Neural progenitor cell (in vitro differentiated cells): ENCODE measurements around the gene RPTOR. TPM values are rescaled to one million over a fixed set of nuclear protein-coding genes. Genes with fewer than 3 reads are reported as not detected.

Experiments used
- DNase-seq: peaks from one replicate; pipeline ENCODE4 v3.0.0-alpha.2; 2016; ENCODE audit warnings: low spot score
- H2AFZ ChIP-seq: fragments of 200-600 bp; sonication (generic); replicated peaks from 2 replicates; pipeline ENCODE4 v1.6.1; 2016; ENCODE audit warnings: antibody characterized with exemption
- H3F3A ChIP-seq: fragments of 200-600 bp; sonication (generic); 2 replicates; pipeline ENCODE4 v1.6.1; 2016; ENCODE audit warnings: antibody characterized with exemption, low read depth
- H3K27ac ChIP-seq: fragments of 200-600 bp; sonication (generic); 2 replicates; pipeline ENCODE4 v1.5.1; 2016; ENCODE audit warnings: mild to moderate bottlenecking
- H3K27me3 ChIP-seq: fragments of 200-600 bp; sonication (generic); 2 replicates; pipeline ENCODE4 v1.6.1; 2016; ENCODE audit warnings: mild to moderate bottlenecking, moderate library complexity
- H3K36me3 ChIP-seq: fragments of 200-600 bp; sonication (generic); 2 replicates; pipeline ENCODE4 v1.5.1; 2016
- H3K4me1 ChIP-seq: fragments of 200-600 bp; sonication (generic); 2 replicates; pipeline ENCODE4 v1.6.1; 2016; ENCODE audit warnings: mixed run types
- H3K4me2 ChIP-seq: fragments of 200-600 bp; sonication (generic); 2 replicates; pipeline ENCODE4 v1.6.1; 2016
- H3K4me3 ChIP-seq: fragments of 200-600 bp; sonication (generic); 2 replicates; pipeline ENCODE4 v1.5.1; 2016
- H3K79me2 ChIP-seq: fragments of 200-600 bp; sonication (generic); 2 replicates; pipeline ENCODE4 v1.6.1; 2016; ENCODE audit warnings: low read depth
- H3K9ac ChIP-seq: fragments of 200-600 bp; sonication (generic); 2 replicates; pipeline ENCODE4 v1.6.1; 2016
- H3K9me3 ChIP-seq: fragments of 200-600 bp; sonication (generic); 2 replicates; pipeline ENCODE4 v1.5.1; 2016; ENCODE audit warnings: low read depth
- H4K20me1 ChIP-seq: fragments of 200-600 bp; sonication (generic); 2 replicates; pipeline ENCODE4 v1.6.1; 2016; ENCODE audit warnings: low read depth
- H3K27ac Mint-ChIP-seq: 3 replicates; pipeline ENCODE4 v1.8.0; 2021; ENCODE audit warnings: mixed read lengths
- H3K27me3 Mint-ChIP-seq: 2 replicates; pipeline ENCODE4 v1.8.0; 2022; ENCODE audit warnings: low read depth, mild to moderate bottlenecking, inconsistent platforms, moderate library complexity, mixed read lengths; ENCODE audit not compliant: insufficient read depth
- H3K36me3 Mint-ChIP-seq: 3 replicates; pipeline ENCODE4 v1.8.0; 2021; ENCODE audit warnings: mixed read lengths
- H3K4me1 Mint-ChIP-seq: 3 replicates; pipeline ENCODE4 v1.8.0; 2021; ENCODE audit warnings: mixed read lengths
- H3K4me3 Mint-ChIP-seq: 3 replicates; pipeline ENCODE4 v1.8.0; 2021; ENCODE audit warnings: mild to moderate bottlenecking, moderate library complexity, mixed read lengths
- H3K9me3 Mint-ChIP-seq: 3 replicates; pipeline ENCODE4 v1.8.0; 2020; ENCODE audit warnings: mixed read lengths
- CTCF ChIP-seq: fragments of 200-600 bp; sonication (generic); IDR thresholded peaks from 2 replicates; pipeline ENCODE4 v1.5.1; 2017; ENCODE audit warnings: antibody characterized with exemption, mild to moderate bottlenecking
- EZH2 ChIP-seq: fragments of 200-600 bp; sonication (generic); IDR thresholded peaks from 2 replicates; pipeline ENCODE4 v1.6.1; 2017; ENCODE audit warnings: antibody characterized with exemption, mild to moderate bottlenecking, moderate library complexity
- EZH2phosphoT487 ChIP-seq: fragments of 200-600 bp; sonication (generic); IDR thresholded peaks from 2 replicates; pipeline ENCODE4 v1.6.1; 2017; ENCODE audit warnings: antibody characterized with exemption
- total RNA-seq: library from RNA; depleted of rRNA; stranded (reverse); fragments of >200 nt; gene quantifications from 2 replicates; pipeline ENCODE4 v1.2.3, GENCODE V29; 2015; ENCODE audit warnings: low replicate concordance

RPTOR gene
- total RNA-seq, 1 donor from 2014 or later, result 7.4 TPM

GRCh38 chr17:80501741-80502577 is 42.7 kb upstream of the RPTOR start:
- no peak overlapping the region for H3K4me3 Mint-ChIP-seq
- H3K79me2 ChIP-seq, result no peaks in the 10 kb centered on the region
- H4K20me1 ChIP-seq, result no peaks in the 10 kb centered on the region
- H3K9ac ChIP-seq, result no peak overlapping the region
- H3K4me1 ChIP-seq, result peaks cover 4% of the 10 kb centered on the region
- H3K4me1 Mint-ChIP-seq, result peaks cover 36% of the 10 kb centered on the region
- peaks cover 11% of the 10 kb centered on the region for H3F3A ChIP-seq
- no peak for DNase-seq
- peaks cover 36% of the 10 kb centered on the region for H3K27me3 ChIP-seq
- no peaks in the 10 kb centered on the region for H3K36me3 ChIP-seq
- H3K36me3 Mint-ChIP-seq, result no peaks in the 10 kb centered on the region
- no peak overlapping the region for H3K27ac ChIP-seq
- no peak overlapping the region for H2AFZ ChIP-seq
- peak overlapping the region; percentile 67 for H3K27ac Mint-ChIP-seq
- no peak for TF ChIP-seq CTCF
- TF ChIP-seq EZH2phosphoT487, result no peak
- no peak overlapping the region for H3K4me2 ChIP-seq
- no peak overlapping the region for H3K4me3 ChIP-seq
- H3K9me3 ChIP-seq, result no peaks in the 10 kb centered on the region
- H3K9me3 Mint-ChIP-seq, result peaks cover 2% of the 10 kb centered on the region
- H3K27me3 Mint-ChIP-seq, result peaks cover 23% of the 10 kb centered on the region

- H3K36me3 Mint-ChIP-seq, result no peaks in the 10 kb centered on the region
- H3K27ac Mint-ChIP-seq, result no peak overlapping the region
- DNase-seq, result no peak
- no peaks in the 10 kb centered on the region for H3K79me2 ChIP-seq
- H3F3A ChIP-seq, result peaks cover 10% of the 10 kb centered on the region
- peaks cover 2% of the 10 kb centered on the region for H3K9me3 Mint-ChIP-seq
- peaks cover 4% of the 10 kb centered on the region for H3K4me1 ChIP-seq
- no peaks in the 10 kb centered on the region for H3K36me3 ChIP-seq
- H3K4me3 ChIP-seq, result no peak overlapping the region
- no peaks in the 10 kb centered on the region for H3K9me3 ChIP-seq
- H3K4me3 Mint-ChIP-seq, result no peak overlapping the region
- H3K4me2 ChIP-seq, result no peak overlapping the region
- H3K9ac ChIP-seq, result no peak overlapping the region
- H3K27me3 ChIP-seq, result peaks cover 42% of the 10 kb centered on the region
- H3K27ac ChIP-seq, result no peak overlapping the region
- H4K20me1 ChIP-seq, result no peaks in the 10 kb centered on the region
- H3K4me1 Mint-ChIP-seq, result peaks cover 36% of the 10 kb centered on the region
- H2AFZ ChIP-seq, result no peak overlapping the region
- no peak for TF ChIP-seq EZH2phosphoT487
- peaks cover 20% of the 10 kb centered on the region for H3K27me3 Mint-ChIP-seq
Observed at GRCh38 chr17:80502578-80502877, 42.1 kb upstream of the RPTOR start.

- no peak overlapping the region for H3K4me3 ChIP-seq
- Mint-ChIP-seq H3K4me3 (no peak overlapping the region), H3K4me1 (peaks cover 32% of the 10 kb centered on the region), H3K27ac (no peak overlapping the region), H3K36me3 (no peaks in the 10 kb centered on the region), H3K9me3 (no peaks in the 10 kb centered on the region), H3K27me3 (peaks cover 17% of the 10 kb centered on the region)
- peaks cover 5% of the 10 kb centered on the region for H3F3A ChIP-seq
- no peaks in the 10 kb centered on the region for H3K36me3 ChIP-seq
- H3K27me3 ChIP-seq, result peaks cover 47% of the 10 kb centered on the region
- no peak for DNase-seq
- H4K20me1 ChIP-seq, result no peaks in the 10 kb centered on the region
- H3K9me3 ChIP-seq, result no peaks in the 10 kb centered on the region
- H3K9ac ChIP-seq, result no peak overlapping the region
- no peak overlapping the region for H3K4me2 ChIP-seq
- no peak overlapping the region for H3K27ac ChIP-seq
- no peak overlapping the region for H2AFZ ChIP-seq
- no peaks in the 10 kb centered on the region for H3K79me2 ChIP-seq
- H3K4me1 ChIP-seq, result peaks cover 4% of the 10 kb centered on the region
- TF ChIP-seq EZH2 (no peak), CTCF (no peak), EZH2phosphoT487 (no peak)
Observed at GRCh38 chr17:80503031-80503430, 41.6 kb upstream of the RPTOR start.

DNA sequence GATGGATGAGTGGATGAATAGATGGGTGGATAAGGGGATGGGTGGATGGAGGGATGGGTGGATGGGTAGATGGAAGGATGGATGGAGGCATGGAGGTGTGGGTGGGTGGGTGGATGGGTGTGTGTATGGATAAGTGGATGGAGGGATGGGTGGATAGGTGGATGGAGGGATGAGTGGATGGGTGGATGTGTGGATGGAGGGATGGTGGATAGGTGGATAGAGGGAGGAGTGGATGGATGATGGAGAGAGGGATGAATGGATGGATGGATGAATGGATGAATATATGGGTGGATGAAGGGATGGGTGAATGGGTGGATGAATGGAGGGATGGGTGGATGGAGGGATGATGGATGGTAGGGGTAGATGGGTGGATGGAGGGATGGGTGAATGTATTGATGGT is 40.7 kb upstream of the RPTOR start:
- no peaks in the 10 kb centered on the region for H3K9me3 ChIP-seq
- Mint-ChIP-seq H3K27me3 (peaks cover 16% of the 10 kb centered on the region), H3K36me3 (no peaks in the 10 kb centered on the region), H3K27ac (no peak overlapping the region), H3K9me3 (no peaks in the 10 kb centered on the region), H3K4me3 (no peak overlapping the region), H3K4me1 (peaks cover 26% of the 10 kb centered on the region)
- H3F3A ChIP-seq, result no peaks in the 10 kb centered on the region
- no peaks in the 10 kb centered on the region for H3K4me1 ChIP-seq
- H3K36me3 ChIP-seq, result no peaks in the 10 kb centered on the region
- H3K27ac ChIP-seq, result no peak overlapping the region
- H3K4me3 ChIP-seq, result no peak overlapping the region
- H3K4me2 ChIP-seq, result no peak overlapping the region
- H3K79me2 ChIP-seq, result no peaks in the 10 kb centered on the region
- no peak overlapping the region for H3K9ac ChIP-seq
- no peak for DNase-seq
- H4K20me1 ChIP-seq, result no peaks in the 10 kb centered on the region
- no peak for TF ChIP-seq EZH2
- no peak for TF ChIP-seq CTCF
- TF ChIP-seq EZH2phosphoT487, result no peak
- H3K27me3 ChIP-seq, result peaks cover 48% of the 10 kb centered on the region
- no peak overlapping the region for H2AFZ ChIP-seq
